NCI-H146 treated with DMSO at 0.1 percent for 48 hours (cell line): ENCODE results near the gene ZDHHC4.
A peak's percentile ranks its signal among the peaks of the same experiment; 100 is the strongest.
"Not testable (repeated sequence)": the region's sequence is repeated elsewhere in the genome, so short reads cannot be mapped to it uniquely, and the experiment has no call there.

Experiments
- DNase-seq: peaks from one replicate; lab custom pipeline; 2025; ENCODE audit not compliant: unreplicated experiment; lab: John Stamatoyannopoulos, UW

The ZDHHC4 gene

DNA sequence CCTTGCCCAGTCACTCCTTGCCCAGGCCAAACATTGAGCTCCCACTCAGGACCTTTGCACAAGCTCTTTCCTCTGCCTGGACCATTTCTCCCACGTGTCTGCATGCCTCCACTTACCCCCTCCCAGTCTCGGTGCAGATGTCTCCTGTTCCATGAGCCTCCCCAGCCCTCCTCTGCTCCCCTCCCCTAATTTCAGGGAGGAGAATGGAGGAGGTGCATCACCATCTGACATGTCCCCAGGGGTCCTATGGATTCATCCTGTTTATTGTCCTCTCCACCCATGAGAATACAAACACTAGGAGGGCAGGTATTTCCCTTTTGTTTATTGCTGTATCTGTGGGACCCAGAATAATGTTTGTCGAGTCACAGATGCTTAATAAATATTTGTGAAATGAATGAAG lies 17.4 kb upstream of the ZDHHC4 start:
- DNase-seq, result no peak

DNA sequence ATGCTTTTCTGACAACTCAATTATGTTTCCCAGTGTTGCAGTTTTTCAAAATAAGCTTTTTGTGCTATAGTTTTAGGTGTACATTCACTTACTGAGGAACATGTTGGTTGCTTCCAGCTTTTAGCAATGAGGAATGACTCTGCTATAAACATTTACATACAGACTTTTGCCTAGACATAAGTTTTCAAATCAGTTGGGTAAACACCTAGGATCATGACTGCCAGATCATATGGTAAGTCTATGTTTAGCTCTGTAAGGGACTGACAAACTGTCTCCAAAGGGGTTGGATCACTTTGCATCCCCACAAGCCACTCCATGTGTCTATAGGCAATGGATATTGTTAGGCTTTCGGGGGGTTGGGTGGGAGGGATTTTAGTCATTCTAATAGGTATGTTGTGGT lies 15.1 kb upstream of the ZDHHC4 start:
- DNase-seq, result no peak

DNA sequence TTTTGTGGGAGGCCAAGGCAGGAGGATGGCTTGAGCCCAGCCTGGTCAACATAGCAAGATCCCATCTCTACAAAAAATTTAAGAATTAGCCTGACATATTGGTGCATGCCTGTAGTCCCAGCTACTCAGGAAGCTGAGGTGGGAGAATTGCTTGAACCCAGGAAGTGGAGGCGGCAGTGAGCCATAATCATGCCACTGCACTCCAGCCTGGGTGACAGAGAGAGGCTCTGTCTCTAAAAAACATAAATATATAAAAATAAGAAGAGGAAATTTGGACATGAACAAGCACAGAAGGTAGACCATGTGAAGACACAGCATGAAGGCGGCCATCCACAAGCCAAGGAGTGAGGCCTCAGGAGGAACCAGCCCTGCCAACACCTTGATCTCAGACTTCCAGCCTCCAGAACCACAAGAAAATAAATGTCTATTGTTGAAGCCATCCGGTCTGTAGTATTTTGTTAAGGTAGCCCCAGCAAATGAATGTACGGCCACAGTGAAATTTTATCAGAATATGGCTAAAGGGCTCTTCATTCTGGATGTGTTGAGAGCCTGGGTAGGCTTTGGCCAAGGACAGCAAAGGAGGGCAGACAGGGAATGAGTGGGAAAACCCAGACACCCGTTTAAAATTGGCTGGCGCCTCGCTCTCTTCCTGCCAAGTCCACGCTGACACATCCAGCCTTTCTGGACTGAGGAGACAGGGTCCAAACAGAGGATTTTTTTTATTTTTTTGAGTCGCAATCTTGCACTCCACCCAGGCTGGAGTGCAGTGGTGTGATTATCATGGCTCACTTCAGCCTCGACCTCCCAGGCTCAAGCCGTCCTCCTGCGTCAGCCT lies 13.1 kb upstream of the ZDHHC4 start:
- DNase-seq, result no peak

DNA sequence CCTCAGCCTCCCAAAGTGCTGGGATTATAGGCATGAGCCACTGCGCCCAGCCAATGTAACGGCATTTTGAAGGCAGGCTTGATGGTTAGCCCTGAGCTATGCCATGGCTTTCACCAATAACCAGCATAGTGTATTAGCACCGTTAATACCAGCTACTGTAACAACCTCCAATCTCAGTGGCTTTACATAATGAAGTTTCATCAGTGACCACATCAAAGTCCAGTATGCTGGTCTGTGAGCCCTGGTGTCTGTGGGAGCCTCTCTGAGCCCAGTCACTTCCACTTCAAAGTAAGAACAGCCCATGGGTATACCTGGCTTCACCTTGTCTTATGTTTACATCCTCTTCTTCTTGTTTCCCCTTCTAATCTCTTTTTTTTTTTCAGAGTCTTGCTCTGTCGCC lies 11.6 kb upstream of the ZDHHC4 start:
- DNase-seq, result no peak

DNA sequence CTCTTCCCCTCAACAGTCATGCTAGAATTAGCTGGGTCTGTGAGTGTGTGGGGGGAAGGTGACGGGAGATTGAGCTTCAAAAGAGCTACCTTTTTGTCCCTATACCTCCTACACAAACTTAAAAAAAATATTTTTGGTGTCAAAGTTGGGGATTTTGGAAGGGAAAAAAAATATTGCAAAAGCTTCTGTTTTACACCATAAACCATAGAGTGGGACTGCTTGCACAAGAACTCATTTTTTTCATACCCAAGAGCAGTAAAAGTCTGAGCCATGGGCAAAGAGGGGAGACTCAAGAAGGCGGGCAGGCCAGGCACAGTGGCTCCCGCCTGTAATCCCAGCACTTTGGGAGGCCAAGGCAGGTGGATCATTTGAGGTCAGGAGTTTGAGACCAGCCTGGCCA lies 9.4 kb upstream of the ZDHHC4 start:
- no peak for DNase-seq

DNA sequence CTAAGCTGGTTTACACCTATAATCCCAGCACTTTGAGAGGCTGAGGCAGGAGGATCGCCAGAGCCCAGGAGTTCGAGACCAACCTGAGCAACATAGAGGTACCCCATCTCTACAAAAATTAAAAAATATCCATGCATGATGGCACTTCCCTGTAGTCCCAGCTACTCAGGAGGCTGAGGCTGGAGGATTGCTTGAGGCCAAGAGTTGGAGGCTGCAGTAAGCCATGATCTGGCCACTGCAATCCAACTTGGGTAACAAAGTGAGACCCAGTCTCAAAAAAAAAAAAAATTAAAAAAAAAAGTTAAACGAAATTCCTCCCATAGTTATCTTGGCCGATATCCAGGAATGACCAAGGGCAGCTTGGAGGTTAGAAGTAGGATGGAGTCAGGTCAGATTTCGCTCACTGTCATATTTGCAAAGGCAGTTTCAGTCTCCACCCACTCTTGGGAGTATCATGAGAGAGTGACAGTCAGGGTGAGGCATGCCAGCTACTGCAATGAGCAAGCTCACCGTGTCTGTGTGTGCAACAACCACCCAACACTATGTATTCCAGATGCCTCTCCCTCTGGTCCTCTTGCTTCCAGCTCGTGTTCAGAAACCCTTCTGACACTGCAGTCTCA lies 6.0 kb upstream of the ZDHHC4 start:
- DNase-seq, result no peak

DNA sequence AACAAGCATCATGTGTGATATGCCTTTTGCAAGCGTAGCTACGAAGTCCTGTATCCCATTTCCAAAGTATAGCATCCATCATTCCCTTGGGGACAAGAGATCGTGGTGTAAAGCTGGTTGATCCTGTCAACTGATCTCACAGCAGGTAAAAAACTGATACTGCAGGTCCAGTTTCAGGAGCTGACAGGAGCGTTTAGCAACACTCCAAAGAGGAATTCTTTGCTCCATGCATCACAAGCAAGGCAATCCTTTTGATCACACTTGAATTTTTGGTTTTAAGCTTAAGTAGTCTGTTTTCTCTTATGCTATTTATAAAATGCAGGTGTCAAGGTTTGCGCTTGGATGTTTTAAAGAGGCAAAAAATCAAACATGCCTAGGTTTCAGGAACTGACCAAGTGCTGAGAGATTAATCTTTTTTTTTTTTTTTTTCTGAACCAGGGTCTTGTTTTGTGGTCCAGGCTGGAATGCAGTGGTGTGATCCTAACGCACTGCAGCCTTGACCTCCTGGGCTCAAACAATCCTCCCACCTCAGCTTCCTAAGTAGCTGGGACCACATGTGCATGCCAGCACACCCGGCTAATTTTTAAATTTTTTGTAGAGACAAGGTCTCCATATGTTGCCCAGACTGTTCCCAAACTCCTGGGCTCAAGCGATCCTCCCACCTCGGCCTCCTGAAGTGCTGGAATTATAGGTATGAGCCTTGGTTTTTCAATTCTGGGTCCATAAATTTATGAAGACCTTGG lies 1.8 kb upstream of the ZDHHC4 start:
- DNase-seq, result no peak

DNA sequence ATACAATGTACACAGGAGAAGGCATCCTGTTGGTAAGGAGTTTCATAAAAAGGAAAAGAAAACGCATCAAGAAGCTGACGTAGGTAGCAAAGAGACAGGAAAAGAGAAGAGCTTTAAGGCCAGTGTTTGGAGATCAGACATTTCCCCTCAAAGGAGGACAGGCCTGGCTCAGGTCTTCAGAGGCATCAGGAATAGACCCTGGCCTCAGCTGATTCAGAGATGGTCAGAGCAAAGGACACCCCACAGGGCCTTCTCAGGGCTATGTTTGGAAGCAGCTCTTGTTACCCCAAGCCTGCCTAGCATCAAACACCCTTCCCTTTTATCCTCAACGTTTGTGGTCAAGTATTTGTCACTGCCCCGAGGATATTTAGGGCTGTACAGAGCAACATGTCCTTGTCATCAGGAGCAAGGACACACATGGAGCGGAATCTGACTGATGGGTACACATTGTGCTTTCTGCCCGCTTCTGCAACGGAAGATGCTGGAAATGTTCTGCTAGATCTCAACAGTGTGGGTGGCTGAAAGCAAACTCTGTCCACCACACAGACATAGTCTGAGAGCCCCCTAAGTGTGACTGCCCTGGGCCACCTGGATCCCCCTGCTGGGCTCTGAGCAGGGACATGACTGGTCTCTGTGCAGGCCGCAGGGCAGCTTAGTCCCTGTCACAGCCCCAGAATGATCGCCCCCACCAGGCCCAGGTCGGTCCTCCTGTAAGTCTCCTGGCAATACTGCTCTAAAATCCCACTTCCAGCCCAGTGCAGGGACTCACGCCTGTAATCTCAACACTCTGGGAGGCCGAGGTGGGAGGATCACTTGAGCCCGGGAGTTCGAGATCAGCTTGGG lies 1.0 kb upstream of the ZDHHC4 start:
- DNase-seq, result no peak

DNA sequence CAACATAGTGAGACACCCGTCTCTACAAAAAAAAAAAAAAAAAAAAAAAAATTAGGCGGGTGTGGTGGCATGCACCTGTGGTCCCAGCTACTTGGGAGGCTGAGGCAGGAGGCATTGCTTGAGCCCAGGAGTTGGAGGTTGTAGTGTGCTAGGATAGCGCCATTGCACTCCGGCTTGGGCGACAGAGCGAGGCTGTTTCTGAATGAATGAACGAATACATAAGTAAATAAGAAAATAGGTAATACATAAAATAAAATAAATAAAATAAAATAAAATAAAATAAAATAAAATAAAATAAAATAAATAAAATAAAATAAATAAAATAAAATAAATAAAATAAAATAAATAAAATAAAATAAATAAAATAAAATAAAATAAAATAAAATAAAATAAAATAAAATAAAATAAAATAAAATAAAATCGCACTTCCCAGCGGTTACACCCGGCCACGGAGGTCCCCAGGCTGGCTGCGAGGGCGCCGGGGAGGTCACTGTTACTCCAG lies 336 bp upstream of the ZDHHC4 start:
- DNase-seq, result not testable (repeated sequence)

DNA sequence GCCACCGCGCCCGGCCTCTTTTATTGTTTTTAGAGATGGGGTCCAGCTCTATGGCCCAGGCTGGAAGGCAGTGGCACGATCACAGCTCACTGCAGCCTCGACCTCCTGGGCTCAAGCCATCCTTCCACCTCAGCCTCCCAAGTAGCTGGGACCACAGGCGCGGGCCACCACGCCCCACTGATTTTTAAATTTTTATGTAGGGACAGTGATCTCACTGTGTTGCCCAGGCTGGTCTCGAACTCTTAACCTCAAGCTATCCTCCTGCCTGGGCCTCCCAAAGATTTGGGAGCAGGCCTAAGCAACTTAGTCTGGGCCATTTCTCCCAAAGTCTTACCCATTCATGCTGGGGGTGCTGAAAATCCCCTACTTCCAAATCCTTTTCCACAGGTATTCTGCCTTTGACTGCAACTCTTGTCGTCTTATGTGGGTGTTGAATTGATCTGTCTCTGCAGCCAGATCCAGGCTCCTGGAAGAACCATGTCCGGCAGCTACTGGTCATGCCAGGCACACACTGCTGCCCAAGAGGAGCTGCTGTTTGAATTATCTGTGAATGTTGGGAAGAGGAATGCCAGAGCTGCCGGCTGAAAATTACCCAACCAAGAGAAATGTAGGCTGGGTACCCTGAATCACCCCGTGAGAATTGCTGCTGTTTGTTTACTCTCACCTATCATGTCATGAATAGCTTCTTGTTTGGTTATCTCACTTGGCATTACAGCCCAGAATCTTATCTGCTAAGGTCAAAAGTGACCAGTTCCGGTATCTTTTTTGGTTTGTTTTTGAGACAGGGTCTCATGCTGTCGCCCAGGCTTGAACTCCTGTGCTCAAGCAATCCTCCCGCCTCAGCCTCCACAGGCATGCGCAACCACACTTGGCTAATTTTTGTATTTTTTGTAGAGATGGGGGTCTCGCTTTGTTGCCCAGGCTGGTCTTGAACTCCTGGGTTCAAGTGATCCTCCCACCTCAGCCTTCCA lies 1.1 kb downstream of the ZDHHC4 start:
- DNase-seq, result no peak

DNA sequence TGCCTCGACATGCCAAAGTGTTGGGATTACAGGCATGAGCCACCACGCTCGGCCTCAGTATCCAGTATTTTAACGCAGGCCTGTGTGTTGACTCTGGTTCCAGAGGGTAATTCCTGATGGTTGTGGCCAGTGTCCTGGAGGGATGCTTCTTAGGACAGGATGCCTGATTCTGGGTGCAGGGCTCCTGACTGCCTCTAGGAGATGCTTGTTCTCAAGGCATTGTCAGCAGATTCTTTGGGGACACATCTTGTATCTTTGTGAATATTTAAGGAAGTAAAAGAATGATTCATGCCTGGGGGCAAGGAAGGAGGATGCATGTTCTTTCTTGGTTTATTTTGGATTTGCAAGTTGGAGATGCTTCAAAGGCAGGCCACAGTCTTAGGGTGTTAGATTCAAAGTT lies 2.2 kb downstream of the ZDHHC4 start:
- DNase-seq, result no peak

DNA sequence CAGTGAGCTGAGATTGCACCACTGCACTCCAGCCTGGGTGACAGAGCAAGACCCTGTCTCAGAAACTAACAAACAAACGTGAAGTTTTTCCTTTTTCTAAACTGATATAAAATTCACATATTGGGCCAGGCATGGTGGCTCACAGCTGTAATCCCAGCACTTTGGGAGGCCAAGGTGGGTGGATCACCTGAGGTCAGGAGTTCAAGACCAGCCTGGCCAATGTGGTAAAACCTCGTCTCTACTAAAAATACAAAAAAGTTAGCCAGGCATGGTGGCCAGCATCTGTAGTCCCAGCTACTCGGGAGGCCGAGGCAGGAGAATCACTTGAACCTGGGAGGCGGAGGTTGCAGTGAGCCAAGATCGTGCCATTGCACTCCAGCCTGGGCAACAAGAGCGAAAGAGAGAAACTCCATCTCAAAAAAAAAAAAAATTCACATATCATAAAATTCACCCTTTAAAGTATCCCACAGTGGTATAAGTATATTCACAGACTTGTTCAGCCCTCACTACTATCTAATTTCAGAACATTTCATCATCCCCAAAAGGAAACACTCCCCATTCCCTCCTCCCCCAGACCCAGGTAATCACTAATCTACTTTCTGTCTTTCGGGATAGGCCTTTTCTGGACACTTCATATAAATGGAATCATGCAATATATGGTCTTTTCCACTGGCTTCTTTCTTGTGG lies 8.6 kb downstream of the ZDHHC4 start:
- not testable (repeated sequence) for DNase-seq

DNA sequence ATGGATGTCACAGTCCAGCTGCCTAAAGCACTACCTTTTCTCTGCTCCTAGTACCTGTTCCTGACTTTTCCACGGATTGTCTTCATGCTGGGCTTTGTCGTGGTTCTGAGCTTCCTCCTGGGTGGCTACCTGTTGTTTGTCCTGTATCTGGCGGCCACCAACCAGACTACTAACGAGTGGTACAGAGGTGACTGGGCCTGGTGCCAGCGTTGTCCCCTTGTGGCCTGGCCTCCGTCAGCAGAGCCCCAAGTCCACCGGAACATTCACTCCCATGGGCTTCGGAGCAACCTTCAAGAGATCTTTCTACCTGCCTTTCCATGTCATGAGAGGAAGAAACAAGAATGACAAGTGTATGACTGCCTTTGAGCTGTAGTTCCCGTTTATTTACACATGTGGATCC lies 11.3 kb downstream of the ZDHHC4 start:
- DNase-seq, result no peak

DNA sequence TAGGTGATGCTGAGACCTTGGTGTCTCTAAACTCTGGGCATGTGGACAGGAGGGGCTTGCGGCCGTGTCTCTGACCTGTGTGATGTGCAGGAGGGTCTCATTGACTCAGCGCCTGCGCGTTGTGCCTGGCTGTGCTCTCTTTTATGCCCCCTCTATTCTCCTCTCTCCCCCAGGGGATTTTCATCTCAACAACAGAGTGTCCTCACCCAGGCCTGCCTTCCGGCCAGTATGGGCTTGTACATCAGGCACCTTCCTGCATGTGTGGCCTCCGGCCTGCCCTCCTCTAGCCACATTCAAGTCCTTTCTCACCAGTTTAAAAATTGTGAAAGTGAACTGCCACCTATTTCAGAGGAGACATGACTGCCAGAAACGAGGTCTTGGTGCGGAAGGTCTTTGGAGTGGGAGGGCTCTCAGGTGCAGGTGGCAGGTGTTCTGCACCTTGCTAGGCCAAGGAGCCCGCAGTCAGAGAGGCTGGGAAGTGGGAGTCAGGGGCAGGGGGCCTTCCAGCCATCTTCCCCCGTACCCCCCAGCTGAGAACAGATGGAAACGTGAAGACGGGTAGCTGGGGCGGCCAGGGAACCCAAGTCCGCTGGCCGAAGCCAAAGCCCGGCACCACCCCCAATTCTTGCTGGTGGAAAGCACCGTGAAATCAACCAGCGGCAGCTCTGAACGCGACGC lies 12.0 kb downstream of the ZDHHC4 start:
- DNase-seq, result no peak

DNA sequence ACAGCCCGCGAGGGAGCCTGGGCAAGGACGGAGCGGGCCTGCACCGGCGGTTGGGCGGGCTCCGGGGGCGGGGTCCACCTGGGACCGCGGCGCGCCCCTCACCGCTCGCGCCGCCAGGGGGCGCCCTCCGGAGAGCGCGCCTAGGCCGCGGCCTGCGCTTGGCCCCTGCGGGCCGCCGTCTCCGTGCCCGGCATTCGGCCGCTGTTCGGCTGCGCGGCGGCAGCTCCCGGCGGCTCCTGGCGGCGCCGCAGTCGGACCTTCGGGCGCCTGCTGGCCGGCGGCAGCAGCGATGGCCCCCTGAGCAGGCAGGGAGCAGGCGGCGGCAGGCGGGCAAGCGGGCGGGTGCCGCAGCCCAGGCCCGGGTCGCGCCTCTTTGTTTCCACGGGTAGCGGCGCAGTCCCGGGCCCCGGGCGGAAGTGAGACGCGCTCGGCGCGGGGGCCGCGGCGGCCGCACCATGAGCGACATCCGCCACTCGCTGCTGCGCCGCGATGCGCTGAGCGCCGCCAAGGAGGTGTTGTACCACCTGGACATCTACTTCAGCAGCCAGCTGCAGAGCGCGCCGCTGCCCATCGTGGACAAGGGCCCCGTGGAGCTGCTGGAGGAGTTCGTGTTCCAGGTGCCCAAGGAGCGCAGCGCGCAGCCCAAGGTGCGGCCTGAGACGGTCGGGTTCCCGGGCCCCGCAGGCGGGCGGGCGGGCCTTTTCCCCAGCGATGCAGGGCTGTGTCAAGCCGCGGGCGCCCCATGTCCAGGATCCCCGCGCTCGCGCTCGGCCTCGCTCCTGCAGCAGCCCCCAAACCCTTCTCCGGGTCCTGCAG lies 12.8 kb downstream of the ZDHHC4 start, which contains the start of gene INTS15:
INTS15 (plus strand) TSS at position 193 of the 816 bp plus-strand sequence; CDS start at position 456, 263 bp downstream.
- DNase-seq, result peak; percentile 28

DNA sequence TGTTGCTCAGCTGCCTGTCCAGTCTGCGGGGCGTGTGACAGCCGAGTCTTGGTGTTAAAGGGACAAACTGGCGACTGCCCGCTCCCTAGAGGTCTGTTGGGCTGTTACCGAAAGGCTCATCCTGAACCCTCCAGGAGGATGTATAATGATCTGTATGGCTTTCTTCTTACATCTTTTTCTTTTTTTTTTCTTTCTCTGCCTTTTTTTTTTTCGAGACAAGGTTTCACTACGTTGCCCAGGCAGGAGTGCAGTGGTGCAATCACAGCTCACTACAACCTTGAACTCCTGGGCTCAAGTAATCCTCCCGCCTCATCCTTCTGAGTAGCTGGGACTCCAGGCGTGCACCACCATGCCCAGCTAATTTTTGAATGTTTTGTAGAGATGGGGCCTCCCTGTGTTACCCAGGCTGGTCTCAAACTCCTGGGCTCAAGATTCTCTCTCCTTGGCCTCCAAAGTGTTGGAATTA lies 13.4 kb downstream of the ZDHHC4 start:
- no peak for DNase-seq

DNA sequence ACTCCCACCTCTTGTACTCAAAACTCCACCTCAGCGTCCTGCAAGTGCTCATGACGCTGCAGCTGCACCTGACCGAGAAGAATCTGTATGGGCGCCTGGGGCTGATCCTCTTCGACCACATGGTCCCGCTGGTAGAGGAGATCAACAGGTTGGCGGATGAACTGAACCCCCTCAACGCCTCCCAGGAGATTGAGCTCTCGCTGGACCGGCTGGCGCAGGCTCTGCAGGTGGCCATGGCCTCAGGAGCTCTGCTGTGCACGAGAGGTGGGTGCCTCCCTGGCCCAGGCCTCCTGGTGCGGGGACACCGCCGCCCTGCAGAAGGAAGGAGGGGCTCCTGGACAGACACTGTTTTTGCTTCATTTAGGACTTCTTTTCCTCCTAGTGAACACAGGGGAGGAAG lies 22.8 kb downstream of the ZDHHC4 start:
- no peak for DNase-seq

DNA sequence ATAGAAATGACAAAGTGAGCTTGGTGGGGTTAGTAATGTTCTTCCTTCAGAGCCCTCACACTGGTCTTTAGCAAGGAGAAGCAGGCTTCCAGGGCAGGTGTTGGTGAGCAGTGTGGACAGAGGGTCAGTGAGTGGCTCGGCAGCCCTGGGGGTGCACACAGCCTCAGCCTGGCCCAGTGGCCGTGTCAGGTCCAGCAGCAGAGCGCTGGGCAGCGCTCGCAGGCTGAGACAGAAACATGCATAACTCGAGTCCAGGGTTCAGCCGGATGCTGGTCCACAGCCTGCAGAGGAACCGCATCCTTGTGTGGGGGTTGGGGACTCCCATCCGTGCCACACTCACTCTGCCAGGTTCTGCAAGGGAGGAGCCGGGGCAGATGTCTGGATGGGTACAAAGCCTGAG lies 27.2 kb downstream of the ZDHHC4 start:
- no peak for DNase-seq
